ENCODE measurements around the gene OAS2.

- TF ChIP-seq POLR2A (IDR thresholded peaks at IDR 0.05) (no peak), CTCF (IDR thresholded peaks at IDR 0.05) (no peak)
Measured at GRCh38 chr12:112980491-112981158, 2.3 kb downstream of the OAS2 start.
